Measurements from ENCODE around the gene TACSTD2. TPM values are rescaled to one million over a fixed set of nuclear protein-coding genes. Genes with fewer than 3 reads are reported as not detected.

Gene TACSTD2
- total RNA-seq, 2 experiments from 2014 or later, result not detected

- TF ChIP-seq CTCF (conservative IDR thresholded peaks at IDR 0.05; ENCODE audit: low read length), result no peak
- TF ChIP-seq EZH2phosphoT487 (IDR thresholded peaks at IDR 0.05; ENCODE audit: borderline replicate concordance, low read depth, low read length), result no peak
- POLR2A ChIA-PET, result no interaction called here
- CTCF ChIA-PET (ENCODE audit: unreplicated experiment), result no interaction called here
Measured at GRCh38 chr1:58597076-58597475, 20.0 kb upstream of the TACSTD2 start.

GRCh38 chr1:58596631-58597052 is 19.6 kb upstream of the TACSTD2 start:
- CTCF ChIA-PET (ENCODE audit: unreplicated experiment), result no interaction called here
- POLR2A ChIA-PET, result interaction anchor here (0.6 to 0.7 kb wide), 2 partner anchors 135 to 1950 kb away, joined by 3 to 4 read pairs; no protein-coding TSS in a partner anchor
- no peaks in the 10 kb centered on the region for H4K20me1 ChIP-seq (ENCODE audit: insufficient read depth, low read length)
- H3K9me3 ChIP-seq (ENCODE audit: low read length), result no peaks in the 10 kb centered on the region
- BruUV-seq (replicated peaks), result no TSS peak
- H3K4me3 ChIP-seq (ENCODE audit: low read depth, low read length, poor library complexity, severe bottlenecking), result no peak overlapping the region
- H3K9me2 ChIP-seq (ENCODE audit: insufficient read depth, low read length), result no peaks in the 10 kb centered on the region
- intact Hi-C loops (cut with micrococcal nuclease; ENCODE audit: unreplicated experiment), result no loop called here
- no peaks in the 10 kb centered on the region for H3K36me3 ChIP-seq (ENCODE audit: insufficient read depth, low read length)
- H2AFZ ChIP-seq (ENCODE audit: low read length), result no peak overlapping the region
- H3K79me2 ChIP-seq (ENCODE audit: insufficient read depth, low read depth, low read length), result no peaks in the 10 kb centered on the region
- H3K4me1 ChIP-seq (ENCODE audit: insufficient read depth, low read length, poor library complexity, severe bottlenecking), result no peaks in the 10 kb centered on the region
- no peak overlapping the region for H3K27ac ChIP-seq (ENCODE audit: low read depth, low read length, poor library complexity, severe bottlenecking)
- no peak for TF ChIP-seq CTCF (conservative IDR thresholded peaks at IDR 0.05; ENCODE audit: low read length)
- no peak for TF ChIP-seq EZH2phosphoT487 (IDR thresholded peaks at IDR 0.05; ENCODE audit: borderline replicate concordance, low read depth, low read length)
- DNase-seq (ENCODE audit: low spot score), result no peak
- H3K4me2 ChIP-seq (ENCODE audit: low read length), result no peak overlapping the region

More at GRCh38 chr1:58597076-58597475, 20.0 kb upstream of the TACSTD2 start:
- intact Hi-C loops (cut with micrococcal nuclease; ENCODE audit: unreplicated experiment), result no loop called here
- Histone ChIP-seq H3K4me3 (ENCODE audit: low read depth, low read length, poor library complexity, severe bottlenecking) (no peak overlapping the region), H4K20me1 (ENCODE audit: insufficient read depth, low read length) (no peaks in the 10 kb centered on the region), H3K27ac (ENCODE audit: low read depth, low read length, poor library complexity, severe bottlenecking) (no peak overlapping the region), H3K4me1 (ENCODE audit: insufficient read depth, low read length, poor library complexity, severe bottlenecking) (no peaks in the 10 kb centered on the region), H3K79me2 (ENCODE audit: insufficient read depth, low read depth, low read length) (no peaks in the 10 kb centered on the region), H3K9me3 (ENCODE audit: low read length) (no peaks in the 10 kb centered on the region), H3K36me3 (ENCODE audit: insufficient read depth, low read length) (no peaks in the 10 kb centered on the region), H3K9me2 (ENCODE audit: insufficient read depth, low read length) (no peaks in the 10 kb centered on the region), H3K4me2 (ENCODE audit: low read length) (no peak overlapping the region), H2AFZ (ENCODE audit: low read length) (no peak overlapping the region)
- no TSS peak for BruUV-seq (replicated peaks)
- no peak for DNase-seq (ENCODE audit: low spot score)

GRCh38 chr1:58594546-58594945 is 17.5 kb upstream of the TACSTD2 start:
- POLR2A ChIA-PET, result no interaction called here

More at GRCh38 chr1:58594546-58594945, 17.5 kb upstream of the TACSTD2 start:
- no peak overlapping the region for H3K4me3 ChIP-seq (ENCODE audit: low read depth, low read length, poor library complexity, severe bottlenecking)
- H3K4me2 ChIP-seq (ENCODE audit: low read length), result no peak overlapping the region
- no peak for DNase-seq (ENCODE audit: low spot score)
- H3K9me3 ChIP-seq (ENCODE audit: low read length), result no peaks in the 10 kb centered on the region
- TF ChIP-seq EZH2phosphoT487 (IDR thresholded peaks at IDR 0.05; ENCODE audit: borderline replicate concordance, low read depth, low read length) (no peak), CTCF (conservative IDR thresholded peaks at IDR 0.05; ENCODE audit: low read length) (no peak)
- H3K27ac ChIP-seq (ENCODE audit: low read depth, low read length, poor library complexity, severe bottlenecking), result no peak overlapping the region
- no peaks in the 10 kb centered on the region for H3K4me1 ChIP-seq (ENCODE audit: insufficient read depth, low read length, poor library complexity, severe bottlenecking)
- no peaks in the 10 kb centered on the region for H3K9me2 ChIP-seq (ENCODE audit: insufficient read depth, low read length)
- no peak overlapping the region for H2AFZ ChIP-seq (ENCODE audit: low read length)
- no peaks in the 10 kb centered on the region for H4K20me1 ChIP-seq (ENCODE audit: insufficient read depth, low read length)
- H3K36me3 ChIP-seq (ENCODE audit: insufficient read depth, low read length), result no peaks in the 10 kb centered on the region
- CTCF ChIA-PET (ENCODE audit: unreplicated experiment), result no interaction called here
- intact Hi-C loops (cut with micrococcal nuclease; ENCODE audit: unreplicated experiment), result no loop called here
- no TSS peak for BruUV-seq (replicated peaks)
- no peaks in the 10 kb centered on the region for H3K79me2 ChIP-seq (ENCODE audit: insufficient read depth, low read depth, low read length)
